ENCODE results near the gene LATS1. TPM values are rescaled to one million over a fixed set of nuclear protein-coding genes. Genes with fewer than 3 reads are reported as not detected.
"Not testable (repeated sequence)": the region's sequence is repeated elsewhere in the genome, so short reads cannot be mapped to it uniquely, and the experiment has no call there.

Gene LATS1
- total and polyA plus RNA-seq, 10 of the 15 experiments (the other 5 are each of a cell fraction or from before 2014, with no cell fraction given), result 2.1 to 15.6 (median 11.0) TPM

DNA sequence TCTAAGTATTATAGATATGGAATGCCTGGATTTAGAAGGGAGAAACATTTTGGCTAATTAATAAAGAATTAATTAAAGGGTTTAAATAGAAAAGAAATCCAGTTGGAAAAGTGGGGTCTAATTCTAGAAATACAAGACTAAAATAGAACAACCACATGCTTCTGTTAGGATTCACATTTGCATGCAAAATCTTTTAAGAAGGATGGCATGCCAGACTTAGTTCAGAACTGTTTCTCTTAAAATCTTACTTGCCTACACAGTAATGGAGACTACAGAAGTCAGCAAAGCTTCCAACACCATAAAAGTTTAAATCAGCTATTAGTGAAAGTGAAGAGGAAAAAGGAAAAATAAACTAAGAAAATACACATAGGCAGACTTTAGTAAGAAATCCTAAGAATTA, 36.7 kb downstream of the LATS1 start (continued):
- TF ChIP-seq SMC3 (IDR thresholded peaks at IDR 0.05; ENCODE audit: borderline replicate concordance, low read length), result no peak
- TF ChIP-seq SP1 (IDR thresholded peaks at IDR 0.05; ENCODE audit: low read depth, low read length), result no peak
- no peak for TF ChIP-seq SRF (IDR thresholded peaks at IDR 0.05; ENCODE audit: low read depth in 2 of 2, low read length in 2 of 2)

DNA sequence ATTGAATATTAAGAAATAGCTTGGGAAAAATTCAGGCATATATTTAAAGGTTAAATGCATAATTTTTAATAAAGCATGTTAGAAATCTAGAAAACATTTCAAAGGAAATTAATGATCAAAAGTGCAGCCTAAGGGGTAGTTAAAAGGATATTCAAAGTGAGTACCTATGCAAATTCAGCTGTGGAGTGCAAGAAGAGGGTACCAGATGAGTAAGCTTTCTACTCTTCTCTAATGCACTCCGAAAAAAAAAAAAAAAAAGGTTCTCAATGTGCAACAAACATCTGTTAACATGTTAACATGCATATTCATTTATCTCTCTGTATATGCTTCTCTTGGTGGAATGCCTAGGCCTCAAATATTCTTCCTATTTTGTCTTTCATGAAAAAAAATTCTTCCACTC, 37.4 kb downstream of the LATS1 start:
- Histone ChIP-seq H3K4me2 (ENCODE audit: control insufficient read depth, insufficient read depth) (no peak overlapping the region), H3K4me1 (ENCODE audit: control insufficient read depth, insufficient read depth, low read length) (0 out of 2 replicates have a peak, but pooled peaks cover 2% of the 10 kb centered on the region), H2AFZ (ENCODE audit: control insufficient read depth, low read depth, low read length) (no peak overlapping the region), H3K27ac (ENCODE audit: control insufficient read depth, insufficient read depth) (no peak overlapping the region), H3K4me3 (no peak overlapping the region), H3K9ac (ENCODE audit: control insufficient read depth, insufficient read depth, low read length) (no peak overlapping the region), H3K36me3 (ENCODE audit: control insufficient read depth in 2 of 2, insufficient read depth in 2 of 2, low read length in 1 of 2) (peaks cover 12 to 19% of the 10 kb centered on the region in 2 experiments), H4K20me1 (ENCODE audit: control insufficient read depth, insufficient read depth) (no peaks in the 10 kb centered on the region), H3K27me3 (replicated peaks in 1 of 2; ENCODE audit: control insufficient read depth in 2 of 2, insufficient read depth in 2 of 2, low read length in 1 of 2) (no peaks in the 10 kb centered on the region), H3K79me2 (ENCODE audit: control insufficient read depth, insufficient read depth, low read length) (peaks cover 2% of the 10 kb centered on the region), H3K9me3 (replicated peaks; ENCODE audit: control insufficient read depth, insufficient read depth, low read length) (no peaks in the 10 kb centered on the region; the same call in 2 of the 3 replicates)
- peak; percentile 46; the same call in 1 of the 3 replicates for ATAC-seq
- TF ChIP-seq CHD1 (IDR thresholded peaks at IDR 0.05; ENCODE audit: low read depth, low read length), result no peak
- TF ChIP-seq ZNF384 (IDR thresholded peaks at IDR 0.05; ENCODE audit: borderline replicate concordance, low read depth, low read length), result peak; percentile 54; the same call in 1 of the 2 replicates
- TF ChIP-seq, protein P1, sequence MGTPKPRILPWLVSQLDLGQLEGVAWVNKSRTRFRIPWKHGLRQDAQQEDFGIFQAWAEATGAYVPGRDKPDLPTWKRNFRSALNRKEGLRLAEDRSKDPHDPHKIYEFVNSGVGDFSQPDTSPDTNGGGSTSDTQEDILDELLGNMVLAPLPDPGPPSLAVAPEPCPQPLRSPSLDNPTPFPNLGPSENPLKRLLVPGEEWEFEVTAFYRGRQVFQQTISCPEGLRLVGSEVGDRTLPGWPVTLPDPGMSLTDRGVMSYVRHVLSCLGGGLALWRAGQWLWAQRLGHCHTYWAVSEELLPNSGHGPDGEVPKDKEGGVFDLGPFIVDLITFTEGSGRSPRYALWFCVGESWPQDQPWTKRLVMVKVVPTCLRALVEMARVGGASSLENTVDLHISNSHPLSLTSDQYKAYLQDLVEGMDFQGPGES (IDR thresholded peaks at IDR 0.05), result no peak
- 13% methylated on average over 1 of the region's 1 CpG for WGBS (ENCODE audit: insufficient coverage, insufficient replicate concordance, low lambda C conversion rate, missing lambda C conversion rate)
- in situ Hi-C loops (cut with MboI), result no loop called here
- ChIA-PET SMC1A (ENCODE audit: uncharacterized antibody, unreplicated experiment) (interaction anchor here (0.8 to 1.1 kb wide), 2 partner anchors 20 to 73 kb away, joined by 4 to 6 read pairs; no protein-coding TSS in a partner anchor), RAD21 (ENCODE audit: unreplicated experiment) (interaction anchor here (0.6 kb wide), 1 partner anchor 115 kb away, joined by 3 read pairs; no protein-coding TSS in a partner anchor), POLR2A (interaction anchor here (0.7 to 1.0 kb wide), 2 partner anchors 38 to 434 kb away, joined by 3 read pairs; no protein-coding TSS in a partner anchor), CTCF (no interaction called here)
- no peak for DNase-seq (ENCODE audit: low read depth, low spot score)
- FAIRE-seq, result no peak
- BruUV-seq (replicated peaks), result no TSS peak
- intact Hi-C loops (cut with micrococcal nuclease; ENCODE audit: unreplicated experiment), result no loop called here

DNA sequence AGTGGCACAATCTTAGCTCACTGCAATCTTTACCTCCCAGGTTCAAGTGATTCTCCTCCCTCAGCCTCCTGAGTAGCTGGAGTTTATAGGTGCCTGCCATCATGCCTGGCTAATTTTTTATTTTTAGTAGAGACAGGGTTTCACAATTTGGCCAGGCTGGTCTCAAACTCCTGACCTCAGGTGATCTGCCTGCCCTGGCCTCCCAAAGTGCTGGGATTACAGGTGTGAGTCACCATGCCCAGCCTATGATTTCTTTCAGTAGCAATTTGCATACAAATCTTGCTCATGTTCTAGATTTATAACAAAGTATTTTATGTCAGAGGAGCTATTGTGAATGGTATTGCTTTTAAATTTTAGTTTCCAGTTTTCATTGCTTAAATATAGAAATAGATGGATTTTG, 45.6 kb downstream of the LATS1 start:
- peaks cover 4 to 17% of the 10 kb centered on the region in 2 experiments; a peak in 3 of 4 replicates for H3K36me3 ChIP-seq (ENCODE audit: control insufficient read depth in 2 of 2, insufficient read depth in 2 of 2, low read length in 1 of 2)
- not testable (repeated sequence) for FAIRE-seq

More for the DNA sequence above, 45.6 kb downstream of the LATS1 start:
- H3K79me2 ChIP-seq (ENCODE audit: control insufficient read depth, insufficient read depth, low read length); H3K9me3 ChIP-seq (replicated peaks; ENCODE audit: control insufficient read depth, insufficient read depth, low read length); in situ Hi-C loops (cut with MboI); DNase-seq (ENCODE audit: low read depth, low spot score); ATAC-seq; H3K27me3 ChIP-seq (replicated peaks in 1 of 2; ENCODE audit: control insufficient read depth in 2 of 2, insufficient read depth in 2 of 2, low read length in 1 of 2); BruUV-seq (replicated peaks); H3K27ac ChIP-seq (ENCODE audit: control insufficient read depth, insufficient read depth); intact Hi-C loops (cut with micrococcal nuclease; ENCODE audit: unreplicated experiment); H3K9ac ChIP-seq (ENCODE audit: control insufficient read depth, insufficient read depth, low read length); RAD21 ChIA-PET (ENCODE audit: unreplicated experiment); H3K4me3 ChIP-seq; H4K20me1 ChIP-seq (ENCODE audit: control insufficient read depth, insufficient read depth); H3K4me1 ChIP-seq (ENCODE audit: control insufficient read depth, insufficient read depth, low read length); H2AFZ ChIP-seq (ENCODE audit: control insufficient read depth, low read depth, low read length); SMC1A ChIA-PET (ENCODE audit: uncharacterized antibody, unreplicated experiment); H3K4me2 ChIP-seq (ENCODE audit: control insufficient read depth, insufficient read depth): not testable (repeated sequence)
- POLR2A ChIA-PET, result interaction anchor here (0.6 kb wide), 1 partner anchor 122 kb away, joined by 3 read pairs; no protein-coding TSS in a partner anchor
- CTCF ChIA-PET, result interaction anchor here (0.5 to 1.0 kb wide), 2 partner anchors 23 to 646 kb away, joined by 3 read pairs; no protein-coding TSS in a partner anchor

All from GM12878 (cell line).